Endothelial cell of umbilical vein (primary cell): ENCODE results near the gene BSPRY.
"Not testable (repeated sequence)": the region's sequence is repeated elsewhere in the genome, so short reads cannot be mapped to it uniquely, and the experiment has no call there.

Experiments used
- CTCF ChIP-seq, 2 donors: IDR thresholded peaks; 1 replicate in 1 of 2; 2 replicates in 1 of 2; pipeline ENCODE4 v1.5.1; 2011; ENCODE audit warnings: low read length in 2 of 2, mild to moderate bottlenecking in 2 of 2, moderate library complexity in 2 of 2, control low read depth in 1 of 2, inconsistent platforms in 1 of 2, low read depth in 1 of 2; ENCODE audit not compliant: insufficient read depth in 1 of 2; ENCODE audit errors: extremely low read depth in 1 of 2
- EZH2 ChIP-seq: IDR thresholded peaks from 2 replicates; pipeline ENCODE4 v1.6.1; 2012; ENCODE audit warnings: borderline replicate concordance, low read depth, mild to moderate bottlenecking, moderate library complexity, low read length, inconsistent platforms; ENCODE audit not compliant: severe bottlenecking
- POLR2A ChIP-seq: IDR thresholded peaks from 2 replicates; pipeline ENCODE4 v1.6.1; 2012; ENCODE audit warnings: low read depth, mild to moderate bottlenecking, control low read depth, low read length

GRCh38 chr9:113406353-113406752, 57.0 kb downstream of the BSPRY start:
- not testable (repeated sequence) for TF ChIP-seq CTCF (IDR thresholded peaks at IDR 0.05; ENCODE audit: extremely low read depth in 1 of 2, insufficient read depth in 1 of 2, low read depth in 1 of 2, low read length in 2 of 2); POLR2A; EZH2
